ENCODE results near the gene SAXO2. TPM values are rescaled to one million over a fixed set of nuclear protein-coding genes. Genes with fewer than 3 reads are reported as not detected.

SAXO2 gene
- total and polyA plus RNA-seq, 10 of the 15 experiments (the other 5 are each of a cell fraction or from before 2014, with no cell fraction given), result 0.06 to 2.3 (median 1.4) TPM

- TF ChIP-seq SPI1 (IDR thresholded peaks at IDR 0.05; ENCODE audit: borderline replicate concordance, insufficient read depth, low read depth, low read length) (no peak), IRF4 (IDR thresholded peaks at IDR 0.05; ENCODE audit: low read depth, low read length) (no peak), TAF1 (IDR thresholded peaks at IDR 0.05; ENCODE audit: borderline replicate concordance, low read depth, low read length) (no peak), EGR1 (IDR thresholded peaks at IDR 0.05; ENCODE audit: borderline replicate concordance in 1 of 2, low read depth in 2 of 2, low read length in 2 of 2) (peak; percentile 43 to 77; a peak in 1 of 3 replicates), POU2F2 (IDR thresholded peaks at IDR 0.05; ENCODE audit: borderline replicate concordance, low read depth, low read length) (0 out of 3 replicates have a peak, but pooled peaks have one; percentile 20), RELA (IDR thresholded peaks at IDR 0.05; ENCODE audit: borderline replicate concordance, partially characterized antibody) (peak; percentile 49), BCL3 (IDR thresholded peaks at IDR 0.05; ENCODE audit: borderline replicate concordance, insufficient read depth, low read depth, low read length, poor library complexity, severe bottlenecking) (no peak), ZNF687 (IDR thresholded peaks at IDR 0.05) (peak; percentile 59; the same call in 1 of the 2 replicates), SIX5 (IDR thresholded peaks at IDR 0.05; ENCODE audit: low read depth, low read length, severe bottlenecking) (peak; percentile 27), JUND (IDR thresholded peaks at IDR 0.05; ENCODE audit: low read depth, low read length) (no peak), TBL1XR1 (IDR thresholded peaks at IDR 0.05; ENCODE audit: low read depth, low read length) (peak; percentile 34; the same call in 1 of the 2 replicates), ETV6 (conservative IDR thresholded peaks at IDR 0.05 in 1 of 2, IDR thresholded peaks at IDR 0.05 in 1 of 2; ENCODE audit: borderline replicate concordance in 1 of 2, low read depth in 1 of 2) (no peak), CUX1 (IDR thresholded peaks at IDR 0.05; ENCODE audit: insufficient replicate concordance, low read depth, low read length) (no peak), NKRF (conservative IDR thresholded peaks at IDR 0.05) (peak; percentile 66), HDAC6 (IDR thresholded peaks at IDR 0.05; ENCODE audit: unreplicated experiment) (no peak)
Measured at GRCh38 chr15:82262422-82263026, at the start of gene SAXO2, which contains the start of gene EFL1 (continued).
